GM10266 (cell line): ENCODE results near the gene SCTR.

Experiments
- DNase-seq: peaks from one replicate; pipeline ENCODE4 v3.0.0; 2012; ENCODE audit errors: extremely low spot score
- CTCF ChIP-seq: IDR thresholded peaks from 2 replicates; pipeline ENCODE4 v1.5.1; 2012; ENCODE audit warnings: mild to moderate bottlenecking, low read depth; ENCODE audit not compliant: control insufficient read depth, insufficient read depth; ENCODE audit errors: missing control alignments

Gene SCTR

GRCh38 chr2:119473621-119474370 is 50.5 kb downstream of the SCTR start:
- DNase-seq, result no peak
- no peak for TF ChIP-seq CTCF

GRCh38 chr2:119472749-119473148 is 51.5 kb downstream of the SCTR start:
- DNase-seq, result no peak
- no peak for TF ChIP-seq CTCF

- DNase-seq, result no peak
- no peak for TF ChIP-seq CTCF
Measured at GRCh38 chr2:119469661-119470297, 54.5 kb downstream of the SCTR start.

- no peak for DNase-seq
- no peak for TF ChIP-seq CTCF
Measured at GRCh38 chr2:119469131-119469530, 55.2 kb downstream of the SCTR start.

GRCh38 chr2:119468154-119468955 is 55.9 kb downstream of the SCTR start:
- no peak for DNase-seq
- TF ChIP-seq CTCF, result no peak

GRCh38 chr2:119466373-119466772 is 57.9 kb downstream of the SCTR start:
- no peak for TF ChIP-seq CTCF
- no peak for DNase-seq
